ENCODE measurements around the gene LRRTM4.
"Not testable (repeated sequence)": the region's sequence is repeated elsewhere in the genome, so short reads cannot be mapped to it uniquely, and the experiment has no call there.

Gene LRRTM4

DNA sequence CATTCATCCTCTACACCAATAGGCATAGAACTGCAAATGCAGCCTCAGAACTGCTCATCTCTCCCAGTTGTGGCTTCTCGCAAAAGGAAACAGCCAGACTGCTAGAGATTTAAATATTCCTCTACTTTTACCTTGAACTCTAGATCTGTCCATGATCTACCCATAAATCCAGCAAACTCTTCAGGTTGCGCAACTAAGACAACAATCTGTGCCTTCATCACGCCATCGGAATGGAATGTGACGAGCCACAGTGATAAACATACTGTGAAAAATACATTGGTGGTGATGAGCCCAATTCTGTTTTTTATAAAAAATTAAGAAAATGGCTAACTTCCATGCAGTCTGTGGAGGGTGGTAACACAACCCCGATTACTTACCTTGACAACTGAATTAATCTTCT lies 626.7 kb downstream of the LRRTM4 start:
- DNase-seq (ENCODE audit: low read depth in 2 of 2, low spot score in 1 of 2): no peak

- no peak for DNase-seq (ENCODE audit: low read depth in 2 of 2, low spot score in 1 of 2)
Observed at GRCh38 chr2:76870581-76870980, 651.6 kb downstream of the LRRTM4 start.

DNA sequence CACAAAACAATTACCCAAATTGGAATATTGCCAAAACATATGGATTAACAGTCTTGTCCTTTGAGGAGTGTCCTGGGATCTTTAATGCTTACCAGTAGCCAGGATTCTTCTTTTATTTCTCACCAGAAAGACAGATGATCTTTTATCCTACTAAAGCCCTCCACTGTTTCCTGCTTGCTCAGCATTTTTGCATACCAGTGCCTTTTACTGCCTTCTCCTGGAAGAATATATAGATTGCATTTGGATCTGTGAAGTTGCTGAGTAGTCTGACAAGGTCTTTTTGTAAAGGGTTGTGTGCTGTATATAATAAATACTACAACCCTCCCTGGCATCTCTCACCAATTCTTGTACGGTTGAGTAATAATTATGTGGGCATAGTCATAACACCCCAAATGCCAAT lies 652.2 kb downstream of the LRRTM4 start:
- no peak for DNase-seq (ENCODE audit: low read depth in 2 of 2, low spot score in 1 of 2)

GRCh38 chr2:76867854-76868253 lies 654.3 kb downstream of the LRRTM4 start:
- DNase-seq (ENCODE audit: low read depth in 2 of 2, low spot score in 1 of 2): no peak

GRCh38 chr2:76866464-76866863 lies 655.7 kb downstream of the LRRTM4 start:
- DNase-seq (ENCODE audit: low read depth in 2 of 2, low spot score in 1 of 2): no peak

GRCh38 chr2:76862901-76863300 lies 659.3 kb downstream of the LRRTM4 start:
- DNase-seq (ENCODE audit: low read depth in 2 of 2, low spot score in 1 of 2): no peak

DNA sequence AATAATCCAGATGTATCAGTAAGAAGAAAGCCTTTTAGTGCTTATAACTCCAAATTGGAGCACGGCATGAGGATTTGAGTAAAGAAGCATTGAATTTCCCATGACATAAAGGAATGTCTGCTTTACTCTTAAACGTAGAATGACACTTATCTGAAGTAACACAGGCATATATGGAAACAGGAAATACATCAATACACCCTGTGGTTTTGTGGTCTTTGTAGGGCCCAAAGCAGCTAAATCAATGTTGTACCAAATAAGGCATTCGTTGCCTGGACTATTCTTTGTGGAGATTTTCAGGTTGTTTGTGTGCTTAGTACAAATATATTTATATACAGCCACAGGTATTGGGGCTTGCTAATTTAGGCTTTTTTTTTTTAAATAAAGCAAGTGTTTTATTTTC lies 660.5 kb downstream of the LRRTM4 start:
- DNase-seq (ENCODE audit: low read depth in 2 of 2, low spot score in 1 of 2): no peak

DNA sequence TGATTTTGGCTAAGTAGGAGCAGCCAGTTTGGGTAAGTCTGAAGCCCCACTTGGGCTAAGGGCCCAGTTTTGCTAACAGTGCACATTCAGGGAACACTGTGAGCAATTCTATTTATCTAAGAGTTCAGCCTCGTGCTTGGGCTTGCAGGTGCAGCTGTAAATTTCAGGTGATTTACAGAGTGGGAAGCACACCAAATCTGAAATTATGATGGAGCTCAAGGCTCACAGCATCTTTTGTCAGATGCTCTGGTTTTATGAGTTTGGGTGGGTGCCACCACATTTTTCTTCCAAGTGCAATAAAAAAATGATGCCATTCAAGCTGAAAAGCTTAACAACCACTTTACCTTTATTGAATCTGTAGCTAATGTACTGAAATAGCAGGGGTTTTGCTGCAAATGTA lies 671.2 kb downstream of the LRRTM4 start:
- DNase-seq (ENCODE audit: low read depth in 2 of 2, low spot score in 1 of 2): no peak

DNA sequence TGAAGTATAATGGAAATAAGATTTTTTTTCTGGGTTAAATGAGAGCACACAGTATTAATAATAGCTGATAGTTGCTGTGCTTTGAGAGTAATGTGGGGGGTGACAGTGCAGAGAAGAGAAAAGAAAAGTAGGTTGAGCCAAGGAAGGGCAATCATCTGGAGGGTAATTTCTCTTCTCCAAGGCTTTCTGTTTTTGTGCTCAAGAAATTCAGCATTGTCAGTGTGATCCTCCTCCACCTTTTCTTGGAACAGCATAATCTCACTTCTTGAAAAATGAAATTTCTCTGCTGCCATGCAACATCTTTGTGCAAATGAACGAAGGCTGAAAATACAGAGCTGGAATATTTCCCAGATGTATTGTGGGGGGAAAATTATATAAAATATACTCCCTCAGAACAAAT lies 673.1 kb downstream of the LRRTM4 start:
- no peak for DNase-seq (ENCODE audit: low read depth in 2 of 2, low spot score in 1 of 2)

DNA sequence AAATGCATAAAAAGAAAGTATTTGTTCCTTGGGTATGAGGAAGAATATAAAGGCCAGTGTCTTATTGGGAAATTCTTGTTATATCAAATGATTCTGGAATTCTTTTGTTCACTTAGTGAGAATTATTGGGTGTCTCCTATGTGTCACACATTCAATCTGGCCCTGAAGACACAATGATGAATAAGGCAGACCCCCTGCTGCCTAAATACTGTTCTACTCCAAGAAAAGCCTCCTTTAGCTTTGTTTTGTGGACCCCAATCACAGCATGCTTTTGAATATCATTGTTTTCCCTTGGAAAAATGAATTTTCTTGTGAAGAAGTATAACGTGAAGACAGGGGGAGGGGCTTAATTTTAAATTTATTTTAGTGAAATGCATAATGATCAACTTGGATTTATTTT lies 682.4 kb downstream of the LRRTM4 start:
- DNase-seq (ENCODE audit: low read depth in 2 of 2, low spot score in 1 of 2): no peak

- DNase-seq (ENCODE audit: low read depth in 2 of 2, low spot score in 1 of 2): no peak
Observed at GRCh38 chr2:76829374-76830234, 692.6 kb downstream of the LRRTM4 start.

GRCh38 chr2:76826691-76827090 lies 695.5 kb downstream of the LRRTM4 start:
- no peak for DNase-seq (ENCODE audit: low read depth in 2 of 2, low spot score in 1 of 2)

DNA sequence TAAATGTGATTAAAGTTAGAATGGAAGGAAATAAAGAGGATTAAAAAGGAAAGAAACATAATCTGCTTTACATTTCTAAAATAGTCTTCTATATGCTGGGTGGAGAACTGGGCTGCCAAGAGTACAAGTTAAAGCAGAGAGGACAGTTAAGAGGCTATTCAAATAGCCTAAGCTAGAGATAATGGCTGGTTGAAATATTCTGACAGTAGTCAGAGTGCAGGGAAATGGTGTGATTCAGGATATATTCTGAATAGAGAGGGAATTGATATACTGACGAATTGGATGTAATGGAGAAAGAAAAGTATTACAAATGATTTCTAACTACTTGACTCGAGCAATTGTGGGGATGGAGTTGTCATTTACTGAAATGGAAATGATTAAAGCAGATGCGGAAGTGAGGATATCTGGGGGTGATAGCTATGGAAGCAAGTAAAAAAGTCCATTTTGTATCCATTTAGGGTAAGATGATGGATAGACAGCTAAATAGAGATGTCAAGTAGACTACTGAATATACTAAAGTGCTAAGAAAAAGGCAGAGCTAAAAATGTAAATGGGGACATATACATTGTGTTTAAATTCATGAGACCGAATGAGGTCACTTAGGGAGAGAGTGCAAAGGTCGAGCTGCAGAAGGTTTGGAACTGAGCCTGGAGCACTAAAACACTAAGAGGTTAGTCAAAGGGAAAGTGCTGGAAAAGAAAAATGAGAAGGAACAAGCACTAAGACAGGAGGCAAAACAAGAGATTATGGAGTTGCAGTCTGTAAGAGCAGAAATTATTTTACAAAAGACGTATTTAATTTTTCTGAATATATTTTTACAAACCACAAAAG lies 696.8 kb downstream of the LRRTM4 start:
- DNase-seq (ENCODE audit: low read depth in 2 of 2, low spot score in 1 of 2): no peak

GRCh38 chr2:76821731-76822130 lies 700.4 kb downstream of the LRRTM4 start:
- DNase-seq (ENCODE audit: low read depth in 2 of 2, low spot score in 1 of 2): no peak

GRCh38 chr2:76813084-76813483 lies 709.1 kb downstream of the LRRTM4 start:
- DNase-seq (ENCODE audit: low read depth in 2 of 2, low spot score in 1 of 2): no peak

DNA sequence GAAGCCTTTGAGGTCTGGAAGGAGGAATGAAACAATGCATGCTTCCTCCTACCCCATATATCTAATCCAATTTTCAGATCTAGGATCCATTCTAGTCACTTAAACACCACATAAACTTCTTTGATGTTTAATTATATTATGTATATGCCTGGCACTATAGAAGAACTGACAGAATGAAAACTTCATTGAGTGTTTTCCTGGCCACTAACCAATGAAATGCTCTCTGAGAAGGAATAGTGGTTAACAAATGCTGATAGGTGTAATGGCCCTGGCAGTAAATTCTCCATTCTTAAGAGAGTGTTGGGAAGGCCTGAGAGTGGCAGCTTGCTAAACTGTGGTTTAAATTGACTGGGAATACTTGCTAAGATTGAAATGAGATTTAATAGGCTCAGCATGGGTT lies 710.0 kb downstream of the LRRTM4 start:
- no peak for DNase-seq (ENCODE audit: low read depth in 2 of 2, low spot score in 1 of 2)

DNA sequence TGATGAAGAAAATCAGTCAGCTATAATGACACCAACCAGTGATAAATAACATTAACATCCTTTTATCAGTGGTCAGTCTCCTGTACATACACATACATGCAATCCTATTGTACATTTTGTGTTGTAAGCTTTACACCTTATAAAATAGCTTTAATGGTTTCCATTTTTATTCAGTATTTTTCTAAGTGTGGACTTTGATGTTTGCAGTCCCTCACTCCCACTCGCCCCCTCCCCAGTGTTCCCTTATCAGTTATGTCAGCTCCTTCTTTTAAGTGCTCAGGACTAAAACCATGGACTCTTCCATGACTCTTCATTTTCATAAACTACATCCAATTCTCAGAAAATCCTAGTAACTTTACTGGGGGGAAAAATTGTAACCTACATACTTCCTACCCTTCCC lies 713.0 kb downstream of the LRRTM4 start:
- DNase-seq (ENCODE audit: low read depth in 2 of 2, low spot score in 1 of 2): no peak

- no peak for DNase-seq (ENCODE audit: low read depth in 2 of 2, low spot score in 1 of 2)
Observed at GRCh38 chr2:76808732-76809131, 713.4 kb downstream of the LRRTM4 start.

DNA sequence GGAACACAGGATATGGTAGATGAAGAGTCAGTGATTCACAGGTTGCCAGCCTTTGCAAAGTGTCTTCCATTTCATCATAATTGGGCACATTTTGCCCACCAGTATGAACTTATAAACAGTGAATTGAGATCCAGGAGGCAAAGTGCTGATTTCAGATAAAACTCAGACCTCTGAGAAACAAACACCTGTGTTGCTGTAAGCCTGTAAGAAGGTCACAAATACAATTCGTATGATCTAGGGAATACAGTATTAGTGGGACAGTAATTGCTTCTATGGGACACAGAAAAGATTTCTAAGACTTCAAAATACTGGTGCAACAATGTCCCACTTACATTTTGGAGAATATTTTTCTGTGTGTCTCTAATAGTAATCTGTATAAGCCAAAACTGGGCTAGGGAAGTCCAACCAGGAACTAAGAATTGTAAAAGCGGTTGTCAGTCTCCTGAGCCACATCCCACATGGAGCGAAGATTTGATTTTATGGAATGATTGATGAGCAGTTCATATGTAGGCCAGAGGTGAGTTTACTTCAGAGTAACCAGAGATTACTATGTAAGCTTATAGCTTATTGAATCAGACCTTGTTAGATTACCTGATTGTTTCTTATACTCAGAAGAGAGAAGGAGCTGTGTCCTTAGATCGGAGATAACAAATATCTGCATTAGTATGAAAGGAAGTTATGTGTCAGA lies 728.4 kb downstream of the LRRTM4 start:
- DNase-seq (ENCODE audit: low read depth in 2 of 2, low spot score in 1 of 2): no peak

DNA sequence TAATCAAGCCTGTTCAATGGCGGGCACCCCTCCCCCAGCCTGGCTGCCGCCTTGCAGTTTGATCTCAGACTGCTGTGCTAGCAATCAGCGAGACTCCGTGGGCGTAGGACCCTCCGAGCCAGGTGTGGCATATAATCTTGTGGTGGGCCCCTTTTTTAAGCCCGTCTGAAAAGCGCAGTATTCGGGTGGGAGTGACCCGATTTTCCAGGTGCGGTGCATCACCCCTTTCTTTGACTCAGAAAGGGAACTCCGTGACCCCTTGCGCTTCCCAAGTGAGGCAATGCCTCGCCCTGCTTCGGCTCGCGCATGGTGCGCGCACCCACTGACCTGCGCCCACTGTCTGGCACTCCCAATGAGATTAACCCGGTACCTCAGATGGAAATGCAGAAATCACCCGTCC lies 740.9 kb downstream of the LRRTM4 start:
- DNase-seq (ENCODE audit: low read depth in 2 of 2, low spot score in 1 of 2): not testable (repeated sequence)

DNA sequence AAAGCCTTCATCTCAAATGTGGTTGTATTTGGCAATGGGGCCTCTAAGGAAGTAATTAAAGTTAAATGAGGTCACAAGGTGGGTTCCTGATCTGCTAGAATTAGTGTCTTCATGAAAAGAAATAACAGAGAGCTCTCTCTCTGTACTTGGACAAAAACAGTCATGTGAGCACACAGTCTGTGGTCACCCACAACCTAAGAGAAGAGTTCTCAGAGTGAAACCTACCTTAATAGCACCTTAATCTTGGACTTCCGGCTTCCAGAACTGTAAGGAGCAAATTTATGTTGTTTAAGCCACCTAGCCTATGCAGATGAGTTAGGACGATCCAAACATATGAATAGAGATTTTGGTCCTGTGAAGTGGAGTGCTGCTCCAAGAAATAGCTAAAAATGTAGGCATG lies 758.9 kb downstream of the LRRTM4 start:
- no peak for DNase-seq (ENCODE audit: low read depth in 2 of 2, low spot score in 1 of 2)

- DNase-seq (ENCODE audit: low read depth in 2 of 2, low spot score in 1 of 2): no peak
Observed at GRCh38 chr2:76760367-76760704, 761.8 kb downstream of the LRRTM4 start.

All from stimulated activated CD8-positive, alpha-beta memory T cell treated with anti-CD3 and anti-CD28 coated beads, Interleukin-4, amount 100 ng/mL, for 4 hours (primary cell).